Airway epithelial cell (primary cell): ENCODE data around the gene SAMD9. TPM values are rescaled to one million over a fixed set of nuclear protein-coding genes. Genes with fewer than 3 reads are reported as not detected.

Experiments
- total RNA-seq: library from RNA; depleted of rRNA; stranded (reverse); fragments of >200 nt; gene quantifications from 2 replicates; pipeline ENCODE4 v1.2.3, GENCODE V29; 2015

SAMD9 gene
- 7.5 and 10.4 TPM in 2 replicates for total RNA-seq

GRCh38 chr7:93117852-93118530, at the start of gene SAMD9:
Gene SAMD9, minus strand, starts transcription at chr7:93117979. Its CDS starts 11,882 bp downstream, at chr7:93106097.

GRCh38 chr7:93148144-93148543, 30.4 kb upstream of the SAMD9 start, which contains the start of gene SAMD9L:
Gene SAMD9L, minus strand, starts transcription at chr7:93148385. Its CDS starts 12,414 bp downstream, at chr7:93135971.

Other genes starting within 250 kb of the SAMD9 start
- gene SAMD9L, start 30.4 kb upstream of the SAMD9 start, total RNA-seq, result 0.19 and 0.85 TPM in 2 replicates
- gene HEPACAM2, start 108.5 kb upstream of the SAMD9 start, total RNA-seq, result not detected in 2 replicates
- gene VPS50, start 114.4 kb upstream of the SAMD9 start, total RNA-seq, result 9.2 and 11.8 TPM in 2 replicates